ENCODE results near the gene GPR55. TPM values are rescaled to one million over a fixed set of nuclear protein-coding genes. Genes with fewer than 3 reads are reported as not detected.

GPR55 gene
- polyA plus RNA-seq, 1 donor (not counting 4 experiments of a cell fraction or from before 2014, with no cell fraction given): not detected

- Histone ChIP-seq H2AFZ (ENCODE audit: control insufficient read depth, low read length) (no peak overlapping the region), H3K27ac (ENCODE audit: control insufficient read depth, insufficient read depth, low read length) (no peak overlapping the region), H3K9me1 (ENCODE audit: control insufficient read depth, extremely low read depth, insufficient read depth, low read length) (no peaks in the 10 kb centered on the region), H3K4me3 (ENCODE audit: control insufficient read depth in 2 of 3, extremely low read depth in 1 of 3, insufficient read depth in 2 of 3, low read depth in 1 of 3, low read length in 3 of 3) (no peak overlapping the region), H3K4me2 (ENCODE audit: control insufficient read depth, extremely low read depth, insufficient read depth, low read depth, low read length) (no peak overlapping the region), H3K9ac (ENCODE audit: control insufficient read depth, extremely low read depth, insufficient read depth, low read length) (no peak overlapping the region), H3K36me3 (ENCODE audit: control insufficient read depth in 2 of 2, extremely low read depth in 1 of 2, insufficient read depth in 2 of 2, low read length in 2 of 2) (no peaks in the 10 kb centered on the region), H3K27me3 (ENCODE audit: control insufficient read depth, extremely low read depth, insufficient read depth, low read length) (peaks cover 5% of the 10 kb centered on the region), H3K9me3 (ENCODE audit: control insufficient read depth, low read depth, low read length) (no peaks in the 10 kb centered on the region), H4K20me1 (ENCODE audit: control insufficient read depth, extremely low read depth, insufficient read depth, low read length) (no peaks in the 10 kb centered on the region), H3K79me2 (ENCODE audit: control insufficient read depth, insufficient read depth, low read length) (no peaks in the 10 kb centered on the region), H3K4me1 (ENCODE audit: control insufficient read depth, extremely low read depth, insufficient read depth, low read length) (peaks cover 3% of the 10 kb centered on the region)
- no peak for DNase-seq (ENCODE audit: low read depth, low spot score)
- FAIRE-seq: no peak
- dilution Hi-C loops (cut with MboI; ENCODE audit: extremely low pct_ligation_motif_present, low sequenced_read_pairs): no loop called here
- TF ChIP-seq CTCF (optimal IDR thresholded peaks at IDR 0.05 in 1 of 3, IDR thresholded peaks at IDR 0.05 in 1 of 3, conservative IDR thresholded peaks at IDR 0.05 in 1 of 3; ENCODE audit: extremely low read depth in 1 of 3, insufficient read depth in 2 of 3, low read length in 3 of 3): no peak
- TF ChIP-seq EZH2 (IDR thresholded peaks at IDR 0.05; ENCODE audit: low read length): no peak
Measured at GRCh38 chr2:230960026-230960425, 35.0 kb upstream of the GPR55 start.

GRCh38 chr2:230958820-230959756, 34.0 kb upstream of the GPR55 start:
- no peak for TF ChIP-seq EZH2 (IDR thresholded peaks at IDR 0.05; ENCODE audit: low read length)
- TF ChIP-seq CTCF (optimal IDR thresholded peaks at IDR 0.05 in 1 of 3, IDR thresholded peaks at IDR 0.05 in 1 of 3, conservative IDR thresholded peaks at IDR 0.05 in 1 of 3; ENCODE audit: extremely low read depth in 1 of 3, insufficient read depth in 2 of 3, low read length in 3 of 3): no peak
- Histone ChIP-seq H3K4me2 (ENCODE audit: control insufficient read depth, extremely low read depth, insufficient read depth, low read depth, low read length) (no peak overlapping the region), H3K9me1 (ENCODE audit: control insufficient read depth, extremely low read depth, insufficient read depth, low read length) (no peaks in the 10 kb centered on the region), H3K27ac (ENCODE audit: control insufficient read depth, insufficient read depth, low read length) (no peak overlapping the region), H3K4me1 (ENCODE audit: control insufficient read depth, extremely low read depth, insufficient read depth, low read length) (peaks cover 3% of the 10 kb centered on the region), H3K27me3 (ENCODE audit: control insufficient read depth, extremely low read depth, insufficient read depth, low read length) (peaks cover 5% of the 10 kb centered on the region), H3K4me3 (ENCODE audit: control insufficient read depth in 2 of 3, extremely low read depth in 1 of 3, insufficient read depth in 2 of 3, low read depth in 1 of 3, low read length in 3 of 3) (no peak overlapping the region), H2AFZ (ENCODE audit: control insufficient read depth, low read length) (no peak overlapping the region), H4K20me1 (ENCODE audit: control insufficient read depth, extremely low read depth, insufficient read depth, low read length) (no peaks in the 10 kb centered on the region), H3K9ac (ENCODE audit: control insufficient read depth, extremely low read depth, insufficient read depth, low read length) (no peak overlapping the region), H3K79me2 (ENCODE audit: control insufficient read depth, insufficient read depth, low read length) (no peaks in the 10 kb centered on the region), H3K36me3 (ENCODE audit: control insufficient read depth in 2 of 2, extremely low read depth in 1 of 2, insufficient read depth in 2 of 2, low read length in 2 of 2) (no peaks in the 10 kb centered on the region), H3K9me3 (ENCODE audit: control insufficient read depth, low read depth, low read length) (no peaks in the 10 kb centered on the region)
- dilution Hi-C loops (cut with MboI; ENCODE audit: extremely low pct_ligation_motif_present, low sequenced_read_pairs): no loop called here
- DNase-seq (ENCODE audit: low read depth, low spot score) (no peak), FAIRE-seq (no peak)
